Measurements from ENCODE around the gene ROM1. TPM values are rescaled to one million over a fixed set of nuclear protein-coding genes. Genes with fewer than 3 reads are reported as not detected.
A peak's percentile ranks its signal among the peaks of the same experiment; 100 is the strongest.

ROM1 gene
- total and polyA plus RNA-seq, 2 experiments from 2014 or later: 0.24 to 0.65 TPM

DNA sequence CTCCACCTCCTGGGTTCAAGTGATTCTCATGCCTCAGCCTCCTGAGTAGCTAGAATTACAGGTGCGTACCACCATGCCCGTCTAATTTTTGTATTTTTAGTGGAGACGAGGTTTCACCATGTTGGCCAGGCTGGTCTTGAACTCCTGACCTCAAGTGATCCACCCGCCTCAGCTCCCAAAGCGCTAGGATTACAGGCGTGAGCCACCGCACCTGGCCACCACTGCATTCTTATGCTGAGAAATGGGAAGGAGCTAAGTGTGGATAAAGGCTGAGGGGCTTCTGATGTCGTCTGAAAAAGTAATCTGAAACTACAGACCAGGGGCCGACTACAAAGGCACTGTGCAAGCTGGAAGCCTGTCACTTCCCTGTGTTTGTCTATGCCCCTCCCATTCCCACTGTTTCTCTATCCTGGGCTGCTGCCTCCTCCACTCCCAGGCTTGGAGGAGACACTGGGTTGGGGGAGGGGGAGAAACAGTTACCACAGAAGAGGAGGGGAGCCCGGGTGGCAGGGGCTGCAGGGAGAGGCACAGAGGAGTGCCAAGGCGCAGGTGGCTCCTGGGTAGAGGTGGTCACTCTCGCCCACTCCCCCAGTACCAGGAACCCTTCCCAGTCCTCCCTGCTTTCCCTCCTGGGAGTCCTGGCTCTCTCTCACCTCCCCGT, 8.5 kb upstream of the ROM1 start:
- H3K4me3 ChIP-seq: no peak overlapping the region

DNA sequence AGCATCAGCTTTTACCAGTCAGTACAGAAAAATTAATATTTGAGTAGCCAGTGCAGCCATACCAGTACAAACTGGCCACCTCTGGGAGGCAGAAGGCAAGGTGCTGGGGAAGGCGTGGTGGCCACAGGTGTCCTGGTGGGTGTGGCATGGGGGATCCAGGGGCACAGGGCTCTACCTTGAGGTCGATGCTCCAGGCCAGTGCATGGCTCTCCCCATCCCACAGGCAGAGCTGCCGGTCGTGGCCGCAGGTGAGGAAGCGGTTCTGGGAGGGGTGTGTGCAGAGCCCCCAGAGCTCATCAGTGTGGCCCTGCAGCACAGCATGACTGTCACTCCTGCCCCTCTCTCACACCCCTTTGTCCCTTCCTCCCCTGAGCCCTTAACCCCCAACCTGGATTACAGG, 7.6 kb upstream of the ROM1 start:
- Histone ChIP-seq H4K20me1 (replicated peaks; ENCODE audit: insufficient read depth) (0 out of 2 replicates have a peak, but pooled peaks cover 6% of the 10 kb centered on the region), H3K27ac (ENCODE audit: low read depth) (no peak overlapping the region), H3K4me1 (ENCODE audit: insufficient read depth) (peaks cover 8% of the 10 kb centered on the region; the same call in 1 of the 2 replicates), H3F3A (replicated peaks; ENCODE audit: low read depth) (peaks cover 20% of the 10 kb centered on the region), H3K4me3 (no peak overlapping the region), H3K9me2 (ENCODE audit: insufficient read depth) (no peaks in the 10 kb centered on the region), H3K36me3 (ENCODE audit: insufficient read depth) (no peaks in the 10 kb centered on the region), H3K79me2 (replicated peaks; ENCODE audit: insufficient read depth) (peaks cover 5% of the 10 kb centered on the region), H3K27me3 (ENCODE audit: insufficient read depth) (peaks cover 35% of the 10 kb centered on the region), H3K4me2 (no peak overlapping the region), H2AFZ (no peak overlapping the region)
- Mint-ChIP-seq H3K4me3 (no peak overlapping the region; the same call in 2 of the 3 replicates), H3K27me3 (ENCODE audit: insufficient read depth, low read depth, poor library complexity) (peaks cover 35% of the 10 kb centered on the region), H3K4me1 (peaks cover 52% of the 10 kb centered on the region), H3K36me3 (ENCODE audit: low read depth) (peaks cover 14% of the 10 kb centered on the region), H3K27ac (no peak overlapping the region), H3K9me3 (no peaks in the 10 kb centered on the region; the same call in 2 of the 3 replicates)
- no peak for DNase-seq (ENCODE audit: low spot score)
- TF ChIP-seq EZH2phosphoT487 (IDR thresholded peaks at IDR 0.05; ENCODE audit: unreplicated experiment) (no peak), NANOG (IDR thresholded peaks at IDR 0.05; ENCODE audit: borderline replicate concordance) (no peak), STAT1 (IDR thresholded peaks at IDR 0.05; ENCODE audit: unreplicated experiment) (no peak), JUNB (IDR thresholded peaks at IDR 0.05; ENCODE audit: unreplicated experiment) (no peak), POLR2AphosphoS5 (IDR thresholded peaks at IDR 0.05; ENCODE audit: low read depth) (no peak)
- ATAC-seq: no peak

More for the DNA sequence above, 8.5 kb upstream of the ROM1 start:
- Mint-ChIP-seq H3K9me3 (no peaks in the 10 kb centered on the region; the same call in 2 of the 3 replicates), H3K4me1 (peaks cover 55% of the 10 kb centered on the region), H3K27ac (no peak overlapping the region), H3K4me3 (no peak overlapping the region), H3K27me3 (ENCODE audit: insufficient read depth, low read depth, poor library complexity) (peaks cover 30% of the 10 kb centered on the region), H3K36me3 (ENCODE audit: low read depth) (peaks cover 20% of the 10 kb centered on the region)
- Histone ChIP-seq H3F3A (replicated peaks; ENCODE audit: low read depth) (peaks cover 20% of the 10 kb centered on the region), H2AFZ (no peak overlapping the region), H3K27ac (ENCODE audit: low read depth) (no peak overlapping the region), H3K9me2 (ENCODE audit: insufficient read depth) (no peaks in the 10 kb centered on the region), H3K79me2 (replicated peaks; ENCODE audit: insufficient read depth) (peaks cover 14% of the 10 kb centered on the region), H3K27me3 (ENCODE audit: insufficient read depth) (peaks cover 43% of the 10 kb centered on the region), H3K4me2 (peak overlapping the region; percentile 43; the same call in 1 of the 2 replicates), H4K20me1 (replicated peaks; ENCODE audit: insufficient read depth) (peaks cover 10% of the 10 kb centered on the region; the same call in 1 of the 2 replicates), H3K36me3 (ENCODE audit: insufficient read depth) (no peaks in the 10 kb centered on the region), H3K4me1 (ENCODE audit: insufficient read depth) (peaks cover 14% of the 10 kb centered on the region; the same call in 1 of the 2 replicates)
- ATAC-seq (peak; percentile 0; the same call in 1 of the 3 replicates), DNase-seq (ENCODE audit: low spot score) (peak; percentile 67)
- TF ChIP-seq NANOG (IDR thresholded peaks at IDR 0.05; ENCODE audit: borderline replicate concordance) (no peak), POLR2AphosphoS5 (IDR thresholded peaks at IDR 0.05; ENCODE audit: low read depth) (no peak)

DNA sequence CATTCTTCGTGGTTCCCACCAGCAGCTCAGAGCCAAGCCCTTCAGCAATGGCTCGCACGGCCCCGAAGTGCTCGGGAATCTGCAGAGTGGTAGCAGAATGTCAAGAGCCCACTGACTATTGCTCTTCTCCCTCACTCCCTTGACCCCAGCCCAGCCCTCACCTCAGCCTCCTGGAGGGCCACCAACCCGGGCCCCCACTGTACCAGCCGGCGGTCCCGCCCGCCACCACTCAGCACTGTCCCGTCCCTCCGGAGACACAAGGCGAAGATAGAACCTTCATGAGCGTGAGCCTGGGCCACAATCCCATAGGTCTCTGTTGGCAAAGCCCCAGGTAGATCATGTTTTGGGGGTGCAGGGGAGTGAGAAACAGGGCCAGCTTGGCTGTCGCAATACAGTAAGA, 7.2 kb upstream of the ROM1 start:
- H4K20me1 ChIP-seq (replicated peaks; ENCODE audit: insufficient read depth): 0 out of 2 replicates have a peak, but pooled peaks cover 6% of the 10 kb centered on the region
- peaks cover 36% of the 10 kb centered on the region for H3K27me3 Mint-ChIP-seq (ENCODE audit: insufficient read depth, low read depth, poor library complexity)
- H3K36me3 ChIP-seq (ENCODE audit: insufficient read depth): no peaks in the 10 kb centered on the region
- no peak overlapping the region for H3K27ac Mint-ChIP-seq
- H3K36me3 Mint-ChIP-seq (ENCODE audit: low read depth): peaks cover 11% of the 10 kb centered on the region; the same call in 2 of the 3 replicates
- TF ChIP-seq STAT1 (IDR thresholded peaks at IDR 0.05; ENCODE audit: unreplicated experiment) (no peak), EZH2phosphoT487 (IDR thresholded peaks at IDR 0.05; ENCODE audit: unreplicated experiment) (no peak), NANOG (IDR thresholded peaks at IDR 0.05; ENCODE audit: borderline replicate concordance) (no peak), EZH2 (IDR thresholded peaks at IDR 0.05; ENCODE audit: low read depth, unreplicated experiment) (no peak)
- H3K9me2 ChIP-seq (ENCODE audit: insufficient read depth): no peaks in the 10 kb centered on the region
- H3F3A ChIP-seq (replicated peaks; ENCODE audit: low read depth): peaks cover 20% of the 10 kb centered on the region
- H3K27ac ChIP-seq (ENCODE audit: low read depth): no peak overlapping the region
- DNase-seq (ENCODE audit: low spot score): no peak
- ATAC-seq: no peak
- H3K4me1 Mint-ChIP-seq: peaks cover 54% of the 10 kb centered on the region
- H3K4me1 ChIP-seq (ENCODE audit: insufficient read depth): peaks cover 8% of the 10 kb centered on the region; the same call in 1 of the 2 replicates
- H3K9me3 Mint-ChIP-seq: no peaks in the 10 kb centered on the region; the same call in 2 of the 3 replicates
- H2AFZ ChIP-seq: no peak overlapping the region
- H3K4me2 ChIP-seq: no peak overlapping the region
- no peak overlapping the region for H3K4me3 Mint-ChIP-seq
- H3K4me3 ChIP-seq: no peak overlapping the region
- H3K79me2 ChIP-seq (replicated peaks; ENCODE audit: insufficient read depth): peaks cover under 1% of the 10 kb centered on the region; the same call in 1 of the 2 replicates
- peaks cover 31% of the 10 kb centered on the region for H3K27me3 ChIP-seq (ENCODE audit: insufficient read depth)

All from GM23338 (cell line).